Esophagus muscularis mucosa (tissue), 4 donors: ENCODE measurements around the gene GPR158. TPM values are rescaled to one million over a fixed set of nuclear protein-coding genes. Genes with fewer than 3 reads are reported as not detected.

ENCODE experiments used
- DNase-seq: peaks from one replicate; pipeline ENCODE4 v3.0.0-alpha.2; 2017; ENCODE audit errors: extremely low spot score
- H3K27ac ChIP-seq, 4 donors: fragments of 200-600 bp; sonication (generic); replicated peaks in 1 of 4; 1 replicate in 3 of 4; 2 replicates in 1 of 4; pipeline ENCODE4 v1.5.1; 2016 to 2019; ENCODE audit warnings: mild to moderate bottlenecking in 1 of 4
- H3K27me3 ChIP-seq, 4 donors: fragments of 200-600 bp; sonication (generic); one replicate each; pipeline versions ENCODE4 v1.5.1 to v1.6.0; 2016 to 2019
- H3K36me3 ChIP-seq, 4 donors: fragments of 200-600 bp; sonication (generic); one replicate each; pipeline ENCODE4 v1.5.1; 2016 to 2019
- H3K4me1 ChIP-seq, 4 donors: fragments of 200-600 bp; sonication (generic); one replicate each; pipeline ENCODE4 v1.5.1; 2016 to 2019
- H3K4me3 ChIP-seq, 4 donors: fragments of 200-600 bp; sonication (generic); 1 replicate in 2 of 4; 2 replicates in 2 of 4; pipeline ENCODE4 v1.5.1; 2016 to 2019; ENCODE audit warnings: mild to moderate bottlenecking in 4 of 4, moderate library complexity in 1 of 4
- H3K9me3 ChIP-seq, 4 donors: fragments of 200-600 bp; sonication (generic); 1 replicate in 3 of 4; 2 replicates in 1 of 4; pipeline ENCODE4 v1.5.1; 2016 to 2019
- CTCF ChIP-seq, 3 experiments: fragments of 200-600 bp in 2 of 3; fragments of 450-650 bp in 1 of 3; sonication (generic) in 2 of 3; IDR thresholded peaks; one replicate each; pipeline ENCODE4 v1.5.1; 2017 to 2019; ENCODE audit warnings: antibody characterized with exemption in 3 of 3, mild to moderate bottlenecking in 2 of 3, moderate library complexity in 1 of 3
- EP300 ChIP-seq: sonication (generic); formaldehyde crosslinking; IDR thresholded peaks from one replicate; pipeline ENCODE4 v1.6.1; 2017; ENCODE audit warnings: antibody characterized with exemption
- POLR2A ChIP-seq: fragments of 450-650 bp; IDR thresholded peaks from one replicate; pipeline ENCODE4 v1.6.1; 2017; ENCODE audit warnings: antibody characterized with exemption, moderate library complexity, mild to moderate bottlenecking, low read depth
- POLR2AphosphoS5 ChIP-seq, 2 donors: sonication (generic); formaldehyde crosslinking; IDR thresholded peaks; one replicate each; pipeline ENCODE4 v1.6.1; 2017; ENCODE audit warnings: antibody characterized with exemption in 2 of 2
- WGBS: methylation state at CpG from one replicate; pipeline ENCODE4 v1.1.5; 2018; 5-methylcytosine and 5-hydroxymethylcytosine counted together
- intact Hi-C: fragments of 100-400 bp; cut with DNase I; formaldehyde crosslinking; loops from one replicate; pipeline ENCODE4 v1.15.1; 2023
- total RNA-seq, 4 donors: library from RNA; depleted of rRNA; stranded (reverse); fragments of >200 nt; gene quantifications; one replicate each; pipeline versions ENCODE4 v1.1.0 to v1.2.1, GENCODE V29; 2016

The GPR158 gene
- total RNA-seq, 4 donors from 2014 or later: under 0.01 to 0.50 (median 0.13) TPM

GRCh38 chr10:25263931-25264330, 89.1 kb downstream of the GPR158 start:
- no peaks in the 10 kb centered on the region for H3K4me1 ChIP-seq
- DNase-seq: no peak
- H3K27ac ChIP-seq: no peak overlapping the region
- H3K27me3 ChIP-seq: no peaks in the 10 kb centered on the region
- H3K9me3 ChIP-seq: no peaks in the 10 kb centered on the region
- WGBS: 41% methylated on average over 1 of the region's 1 CpG
- H3K36me3 ChIP-seq: no peaks in the 10 kb centered on the region
- no peak for TF ChIP-seq CTCF (IDR thresholded peaks at IDR 0.05)
- no peak for TF ChIP-seq EP300
- no peak for TF ChIP-seq POLR2AphosphoS5 (IDR thresholded peaks at IDR 0.05)
- TF ChIP-seq POLR2A: no peak
- H3K4me3 ChIP-seq: no peak overlapping the region
- intact Hi-C loops: no loop called here

- H3K36me3 ChIP-seq: no peaks in the 10 kb centered on the region
- DNase-seq: no peak
- 95% methylated on average over 1 of the region's 1 CpG for WGBS
- TF ChIP-seq POLR2A: no peak
- TF ChIP-seq EP300: no peak
- TF ChIP-seq POLR2AphosphoS5 (IDR thresholded peaks at IDR 0.05): no peak
- TF ChIP-seq CTCF (IDR thresholded peaks at IDR 0.05): no peak
- H3K9me3 ChIP-seq: peaks cover 0 to 24% (median 10%) of the 10 kb centered on the region in 4 donors
- no peak overlapping the region for H3K4me3 ChIP-seq
- H3K27me3 ChIP-seq: no peaks in the 10 kb centered on the region
- intact Hi-C loops: no loop called here
- no peaks in the 10 kb centered on the region for H3K4me1 ChIP-seq
- H3K27ac ChIP-seq: no peak overlapping the region
Observed at GRCh38 chr10:25278180-25278579, 103.4 kb downstream of the GPR158 start.

- intact Hi-C loops: no loop called here
- 90% methylated on average over 1 of the region's 1 CpG for WGBS
- H3K9me3 ChIP-seq: peaks cover 0 to 24% (median 10%) of the 10 kb centered on the region in 4 donors
- H3K4me3 ChIP-seq: no peak overlapping the region
- H3K36me3 ChIP-seq: no peaks in the 10 kb centered on the region
- DNase-seq: no peak
- no peak overlapping the region for H3K27ac ChIP-seq
- H3K27me3 ChIP-seq: no peaks in the 10 kb centered on the region
- no peaks in the 10 kb centered on the region for H3K4me1 ChIP-seq
- no peak for TF ChIP-seq POLR2A
- TF ChIP-seq POLR2AphosphoS5 (IDR thresholded peaks at IDR 0.05): no peak
- TF ChIP-seq CTCF (IDR thresholded peaks at IDR 0.05): no peak
- no peak for TF ChIP-seq EP300
Observed at GRCh38 chr10:25280076-25280475, 105.3 kb downstream of the GPR158 start.

- intact Hi-C loops: no loop called here
- Histone ChIP-seq H3K4me1 (no peaks in the 10 kb centered on the region), H3K4me3 (no peak overlapping the region), H3K36me3 (no peaks in the 10 kb centered on the region), H3K27me3 (no peaks in the 10 kb centered on the region), H3K9me3 (peaks cover 0 to 24% (median 10%) of the 10 kb centered on the region in 4 donors), H3K27ac (no peak overlapping the region)
- DNase-seq: no peak
- TF ChIP-seq POLR2AphosphoS5 (IDR thresholded peaks at IDR 0.05): no peak
- TF ChIP-seq POLR2A: no peak
- TF ChIP-seq CTCF (IDR thresholded peaks at IDR 0.05): no peak
- no peak for TF ChIP-seq EP300
- 81% methylated on average over 7 of the region's 7 CpGs for WGBS
Observed at GRCh38 chr10:25280573-25280972, 105.8 kb downstream of the GPR158 start.

GRCh38 chr10:25285809-25286208, 111.0 kb downstream of the GPR158 start:
- no peaks in the 10 kb centered on the region for H3K4me1 ChIP-seq
- H3K9me3 ChIP-seq: peaks cover 0 to 12% (median 6%) of the 10 kb centered on the region in 4 donors
- no peak overlapping the region for H3K27ac ChIP-seq
- no peak for DNase-seq
- WGBS: 76% methylated on average over 2 of the region's 2 CpGs
- H3K27me3 ChIP-seq: no peaks in the 10 kb centered on the region
- no peaks in the 10 kb centered on the region for H3K36me3 ChIP-seq
- intact Hi-C loops: no loop called here
- no peak for TF ChIP-seq EP300
- no peak for TF ChIP-seq POLR2A
- no peak for TF ChIP-seq CTCF (IDR thresholded peaks at IDR 0.05)
- no peak for TF ChIP-seq POLR2AphosphoS5 (IDR thresholded peaks at IDR 0.05)
- H3K4me3 ChIP-seq: no peak overlapping the region
